ENCODE measurements around the gene GP1BA.

GP1BA gene

DNA sequence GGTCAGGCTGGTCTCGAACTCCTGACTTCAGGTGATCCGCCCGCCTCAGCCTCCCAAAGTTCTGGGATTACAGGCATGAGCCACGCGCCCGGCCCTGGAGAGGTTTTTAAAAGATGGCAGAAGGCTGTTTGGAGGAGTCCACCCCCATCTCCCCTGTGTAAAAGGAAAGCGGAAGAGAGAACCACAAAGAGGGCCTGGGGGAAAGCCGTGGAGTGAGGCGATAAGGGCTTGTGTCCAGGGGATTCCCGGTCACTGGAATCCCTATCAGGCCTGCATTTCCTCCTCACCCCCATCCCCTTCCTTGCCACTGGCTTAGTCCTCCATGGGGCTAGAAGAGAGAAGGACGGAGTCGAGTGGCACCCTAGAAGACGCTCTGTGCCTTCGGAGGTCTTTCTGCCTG lies at the start of gene GP1BA:
Gene GP1BA (plus strand): TSS at position 315 of the 400 bp plus-strand sequence. CDS start 328 bp downstream, outside the sequence.
- DNase-seq: no peak

DNA sequence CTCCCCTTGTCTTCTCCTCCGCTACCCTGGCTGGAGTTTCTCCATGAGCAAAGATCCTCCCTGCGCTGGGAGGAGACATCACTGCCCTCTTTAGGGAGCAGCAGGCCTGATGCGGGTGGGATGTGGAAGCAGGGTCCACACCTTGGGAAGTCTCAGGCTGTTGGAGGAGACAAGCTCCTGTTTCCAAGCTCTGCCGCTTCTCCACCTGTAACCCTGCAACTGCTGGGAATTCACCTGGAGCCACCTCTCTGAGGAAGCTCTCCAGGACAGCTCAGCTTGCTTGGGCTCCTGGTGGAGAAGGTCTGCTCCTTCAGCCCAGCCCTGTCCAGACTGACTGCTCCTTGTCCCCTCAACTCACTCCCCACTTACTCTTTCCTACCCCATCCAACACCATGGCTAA lies 47.6 kb upstream of the GP1BA start:
- no peak for DNase-seq

DNA sequence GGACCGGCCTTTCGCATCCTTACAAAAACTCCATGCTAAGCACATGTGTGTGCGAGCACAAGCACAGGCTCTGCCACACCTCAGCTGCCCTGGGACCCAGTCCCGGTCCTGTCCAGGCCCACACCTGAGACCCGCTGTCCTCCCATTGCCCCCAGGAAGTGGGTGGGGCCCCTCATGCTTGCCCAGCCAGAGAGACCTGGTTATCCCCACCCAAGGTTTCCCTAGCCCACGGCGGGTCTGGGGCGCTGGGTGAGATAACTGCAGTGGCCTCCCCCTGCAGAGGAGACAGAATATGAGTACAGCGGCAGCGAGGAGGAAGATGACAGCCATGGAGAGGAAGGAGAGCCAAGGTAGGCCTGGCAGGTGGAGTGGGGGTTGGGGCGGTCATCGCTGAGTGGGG lies 45.2 kb upstream of the GP1BA start:
- DNase-seq: no peak

DNA sequence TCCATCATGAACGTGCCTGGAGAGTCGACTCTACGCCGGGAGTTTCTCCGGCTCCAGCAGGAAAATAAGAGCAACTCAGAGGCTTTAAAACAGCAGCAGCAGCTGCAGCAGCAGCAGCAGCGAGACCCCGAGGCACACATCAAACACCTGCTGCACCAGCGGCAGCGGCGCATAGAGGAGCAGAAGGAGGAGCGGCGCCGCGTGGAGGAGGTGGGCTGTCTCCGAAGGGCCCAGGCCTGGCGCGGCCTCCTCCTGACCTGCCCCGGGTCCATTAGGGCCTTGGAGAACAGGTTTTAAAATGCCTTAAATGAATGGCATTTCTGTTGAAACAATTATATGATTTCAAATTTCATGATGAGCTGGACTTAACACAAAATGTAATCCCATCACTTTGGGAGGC lies 44.5 kb upstream of the GP1BA start:
- no peak for DNase-seq

DNA sequence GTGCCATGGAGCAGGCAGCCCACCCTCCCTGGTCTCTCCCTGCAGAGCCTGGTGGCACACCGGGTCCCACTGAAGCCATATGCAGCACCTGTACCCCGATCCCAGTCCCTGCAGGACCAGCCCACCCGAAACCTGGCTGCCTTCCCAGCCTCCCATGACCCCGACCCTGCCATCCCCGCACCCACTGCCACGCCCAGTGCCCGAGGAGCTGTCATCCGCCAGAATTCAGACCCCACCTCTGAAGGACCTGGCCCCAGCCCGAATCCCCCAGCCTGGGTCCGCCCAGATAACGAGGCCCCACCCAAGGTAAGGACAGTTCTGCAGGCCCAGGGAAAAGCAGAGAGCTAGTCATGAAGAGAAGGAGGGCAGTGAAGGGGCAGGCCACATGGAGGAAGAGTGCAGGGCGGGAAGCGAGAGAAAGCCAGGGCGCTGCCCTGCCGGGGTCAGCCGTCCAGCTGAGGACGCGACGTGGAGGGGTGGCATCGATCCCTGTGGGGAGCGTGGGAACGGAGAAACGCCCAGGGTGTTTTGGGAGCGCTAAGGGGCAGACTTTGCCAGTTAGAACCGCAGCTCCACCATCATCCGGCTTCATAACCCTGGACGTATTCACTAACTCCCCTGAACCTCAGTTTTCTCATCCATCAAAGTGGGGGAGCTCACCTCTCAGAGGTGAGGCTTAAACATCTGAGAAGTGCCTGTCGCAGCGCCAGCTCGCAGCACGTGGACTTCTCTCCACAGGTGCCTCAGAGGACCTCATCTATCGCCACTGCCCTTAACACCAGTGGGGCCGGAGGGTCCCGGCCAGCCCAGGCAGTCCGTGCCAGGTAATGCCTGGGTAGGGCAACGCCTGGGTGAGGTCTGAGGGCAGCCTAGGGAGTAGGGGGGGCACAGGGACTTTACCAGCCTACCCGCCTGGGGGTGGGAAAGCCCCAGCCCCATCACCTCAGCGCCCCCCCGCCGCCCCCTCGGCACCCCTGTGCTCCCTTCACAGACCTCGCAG lies 40.4 kb upstream of the GP1BA start:
- no peak for DNase-seq

DNA sequence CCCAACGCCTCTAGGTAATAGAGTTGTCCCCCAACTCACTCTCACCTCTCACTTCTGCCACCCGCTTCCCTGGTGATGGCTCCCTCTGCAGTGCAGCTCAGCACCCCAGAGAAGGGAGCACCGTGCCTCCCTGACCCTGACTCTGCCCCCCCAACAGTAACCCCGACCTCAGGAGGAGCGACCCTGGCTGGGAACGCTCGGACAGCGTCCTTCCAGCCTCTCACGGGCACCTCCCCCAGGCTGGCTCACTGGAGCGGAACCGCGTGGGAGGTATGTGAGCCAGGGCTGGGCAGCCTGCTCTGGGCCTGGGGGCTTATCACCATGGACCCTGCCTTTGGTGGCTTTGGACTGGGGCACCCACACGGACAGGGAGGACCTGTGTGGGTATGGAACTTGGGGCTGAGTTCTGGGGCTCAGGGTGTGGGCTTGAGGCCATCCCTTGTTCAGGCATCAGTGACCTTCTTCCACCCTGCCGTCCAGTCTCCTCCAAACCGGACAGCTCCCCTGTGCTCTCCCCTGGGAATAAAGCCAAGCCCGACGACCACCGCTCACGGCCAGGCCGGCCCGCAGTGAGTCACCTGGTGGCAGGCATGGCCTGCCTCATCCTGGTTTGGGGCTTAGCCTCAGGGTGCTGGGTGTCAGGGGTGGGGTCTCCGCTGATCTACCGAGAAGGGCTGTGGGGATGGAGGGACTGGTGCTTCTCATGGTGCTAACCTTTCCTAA lies 39.4 kb upstream of the GP1BA start:
- no peak for DNase-seq

DNA sequence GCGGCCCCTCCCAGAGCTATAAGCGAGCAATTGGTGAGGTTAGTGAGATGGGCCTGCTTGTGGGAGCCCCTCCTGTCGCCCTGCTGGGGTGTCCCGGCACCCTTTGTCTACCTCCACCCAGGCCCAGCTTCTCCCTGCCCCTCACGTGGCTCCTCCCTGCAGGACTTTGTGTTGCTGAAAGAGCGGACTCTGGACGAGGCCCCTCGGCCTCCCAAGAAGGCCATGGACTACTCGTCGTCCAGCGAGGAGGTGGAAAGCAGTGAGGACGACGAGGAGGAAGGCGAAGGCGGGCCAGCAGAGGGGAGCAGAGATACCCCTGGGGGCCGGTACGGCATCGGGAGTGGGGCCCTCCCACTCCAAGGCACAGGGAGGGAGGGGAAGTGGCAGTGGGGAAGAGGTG lies 38.8 kb upstream of the GP1BA start:
- DNase-seq: no peak

DNA sequence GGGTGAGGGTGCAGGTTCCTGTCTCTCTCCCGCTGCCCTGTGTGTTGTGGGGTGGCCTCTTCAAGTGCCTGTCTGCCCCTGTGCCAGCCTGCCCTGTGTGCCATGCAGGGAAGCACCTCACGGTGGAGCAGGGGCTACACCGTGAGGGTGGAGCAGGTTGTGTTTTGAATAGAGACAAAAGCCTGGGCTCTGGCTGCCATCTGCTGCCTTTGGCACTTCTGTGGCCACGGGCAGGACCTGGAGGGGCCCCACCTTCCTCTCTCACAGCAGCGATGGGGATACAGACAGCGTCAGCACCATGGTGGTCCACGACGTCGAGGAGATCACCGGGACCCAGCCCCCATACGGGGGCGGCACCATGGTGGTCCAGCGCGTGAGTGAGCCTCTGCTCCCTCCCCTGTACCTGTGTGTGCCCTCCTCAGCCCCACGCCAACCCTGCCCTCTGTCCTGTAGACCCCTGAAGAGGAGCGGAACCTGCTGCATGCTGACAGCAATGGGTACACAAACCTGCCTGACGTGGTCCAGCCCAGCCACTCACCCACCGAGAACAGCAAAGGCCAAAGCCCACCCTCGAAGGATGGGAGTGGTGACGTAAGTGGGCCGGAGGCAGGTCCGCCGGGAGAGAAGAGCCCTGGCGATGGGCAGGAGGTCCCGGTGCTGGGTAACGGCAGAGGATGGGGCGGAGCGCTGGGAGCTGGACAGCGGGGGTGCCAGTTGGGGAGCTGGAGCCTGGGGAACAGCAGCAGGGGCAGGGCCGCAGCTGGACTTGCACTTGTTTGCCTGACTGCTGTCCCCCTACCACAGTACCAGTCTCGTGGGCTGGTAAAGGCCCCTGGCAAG lies 38.1 kb upstream of the GP1BA start:
- DNase-seq: no peak

DNA sequence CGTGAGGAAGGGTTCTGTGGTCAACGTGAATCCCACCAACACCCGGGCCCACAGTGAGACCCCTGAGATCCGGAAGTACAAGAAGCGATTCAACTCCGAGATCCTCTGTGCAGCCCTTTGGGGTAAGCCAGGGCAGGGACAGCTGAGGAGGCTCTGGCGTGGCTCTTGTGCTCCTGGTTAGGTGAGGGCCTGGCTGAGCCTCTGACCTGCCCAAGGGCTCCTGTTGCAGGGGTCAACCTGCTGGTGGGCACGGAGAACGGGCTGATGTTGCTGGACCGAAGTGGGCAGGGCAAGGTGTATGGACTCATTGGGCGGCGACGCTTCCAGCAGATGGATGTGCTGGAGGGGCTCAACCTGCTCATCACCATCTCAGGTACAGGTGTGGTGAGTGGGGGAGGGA lies 37.0 kb upstream of the GP1BA start:
- no peak for DNase-seq

DNA sequence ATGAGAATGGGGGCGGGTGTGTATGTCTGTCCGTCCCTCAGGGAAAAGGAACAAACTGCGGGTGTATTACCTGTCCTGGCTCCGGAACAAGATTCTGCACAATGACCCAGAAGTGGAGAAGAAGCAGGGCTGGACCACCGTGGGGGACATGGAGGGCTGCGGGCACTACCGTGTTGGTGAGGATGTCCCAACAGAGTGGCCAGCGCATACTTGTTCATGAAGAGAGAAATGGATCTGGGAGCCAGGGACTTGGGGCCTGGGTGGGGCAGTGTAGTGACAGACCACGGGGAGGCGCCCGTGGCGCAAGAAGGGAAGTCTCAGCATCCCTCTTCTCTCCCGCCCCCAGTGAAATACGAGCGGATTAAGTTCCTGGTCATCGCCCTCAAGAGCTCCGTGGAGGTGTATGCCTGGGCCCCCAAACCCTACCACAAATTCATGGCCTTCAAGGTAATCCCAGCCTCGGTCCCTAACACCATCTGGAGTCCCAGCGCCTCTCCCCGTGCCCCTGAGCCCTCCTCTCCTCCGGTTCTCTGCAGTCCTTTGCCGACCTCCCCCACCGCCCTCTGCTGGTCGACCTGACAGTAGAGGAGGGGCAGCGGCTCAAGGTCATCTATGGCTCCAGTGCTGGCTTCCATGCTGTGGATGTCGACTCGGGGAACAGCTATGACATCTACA lies 36.3 kb upstream of the GP1BA start:
- no peak for DNase-seq

DNA sequence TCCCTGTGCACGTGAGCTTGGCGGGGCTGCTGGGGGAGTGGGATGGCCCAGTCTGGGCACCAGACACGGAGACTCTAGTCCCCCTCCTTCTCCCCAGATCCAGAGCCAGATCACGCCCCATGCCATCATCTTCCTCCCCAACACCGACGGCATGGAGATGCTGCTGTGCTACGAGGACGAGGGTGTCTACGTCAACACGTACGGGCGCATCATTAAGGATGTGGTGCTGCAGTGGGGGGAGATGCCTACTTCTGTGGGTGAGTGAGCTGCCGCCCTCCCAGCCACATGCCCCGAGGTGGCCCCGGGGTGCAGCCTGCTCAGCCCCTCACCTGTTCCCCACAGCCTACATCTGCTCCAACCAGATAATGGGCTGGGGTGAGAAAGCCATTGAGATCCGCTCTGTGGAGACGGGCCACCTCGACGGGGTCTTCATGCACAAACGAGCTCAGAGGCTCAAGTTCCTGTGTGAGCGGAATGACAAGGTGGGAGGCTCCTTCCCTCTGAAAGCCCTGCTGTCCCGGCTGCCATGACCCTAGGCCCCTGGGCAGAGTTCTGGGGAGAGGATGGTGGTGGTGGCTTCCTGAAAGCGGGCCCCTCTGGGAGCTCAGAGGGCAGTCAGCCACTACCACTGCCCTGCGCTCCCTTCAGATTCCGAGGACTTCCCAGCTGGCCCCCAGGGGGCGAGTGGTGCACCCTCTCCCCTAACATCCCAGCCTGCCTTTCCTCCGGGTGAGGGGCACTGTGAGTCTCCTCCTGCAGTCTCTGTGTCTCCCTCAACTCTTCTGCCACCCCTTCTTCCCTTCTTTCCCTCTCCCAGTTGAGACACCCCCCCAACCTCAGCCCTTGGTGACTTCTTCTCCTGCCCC lies 35.5 kb upstream of the GP1BA start:
- DNase-seq: no peak

DNA sequence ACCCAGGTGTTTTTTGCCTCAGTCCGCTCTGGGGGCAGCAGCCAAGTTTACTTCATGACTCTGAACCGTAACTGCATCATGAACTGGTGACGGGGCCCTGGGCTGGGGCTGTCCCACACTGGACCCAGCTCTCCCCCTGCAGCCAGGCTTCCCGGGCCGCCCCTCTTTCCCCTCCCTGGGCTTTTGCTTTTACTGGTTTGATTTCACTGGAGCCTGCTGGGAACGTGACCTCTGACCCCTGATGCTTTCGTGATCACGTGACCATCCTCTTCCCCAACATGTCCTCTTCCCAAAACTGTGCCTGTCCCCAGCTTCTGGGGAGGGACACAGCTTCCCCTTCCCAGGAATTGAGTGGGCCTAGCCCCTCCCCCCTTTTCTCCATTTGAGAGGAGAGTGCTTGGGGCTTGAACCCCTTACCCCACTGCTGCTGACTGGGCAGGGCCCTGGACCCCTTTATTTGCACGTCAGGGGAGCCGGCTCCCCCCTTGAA lies 34.8 kb upstream of the GP1BA start:
- no peak for DNase-seq

DNA sequence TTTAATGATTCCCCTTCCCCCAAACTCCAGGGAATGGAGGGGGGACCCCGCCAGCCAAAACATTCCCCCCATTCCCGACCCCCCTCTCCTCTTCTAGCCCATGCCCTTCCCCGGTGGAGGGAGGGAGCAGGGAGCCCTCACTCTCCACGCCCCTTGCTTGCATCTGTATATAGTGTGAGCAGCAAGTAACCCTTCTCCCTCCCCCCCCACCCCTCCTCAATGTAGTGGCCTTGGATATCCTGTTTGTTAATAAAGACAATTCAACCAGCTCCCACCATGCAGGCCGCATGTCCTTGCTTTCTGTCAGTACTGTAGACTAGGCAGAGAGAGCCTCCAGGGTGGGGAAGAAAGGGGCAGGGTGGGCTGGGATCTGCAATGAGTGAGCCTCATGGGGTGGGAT lies 34.3 kb upstream of the GP1BA start:
- DNase-seq: no peak

DNA sequence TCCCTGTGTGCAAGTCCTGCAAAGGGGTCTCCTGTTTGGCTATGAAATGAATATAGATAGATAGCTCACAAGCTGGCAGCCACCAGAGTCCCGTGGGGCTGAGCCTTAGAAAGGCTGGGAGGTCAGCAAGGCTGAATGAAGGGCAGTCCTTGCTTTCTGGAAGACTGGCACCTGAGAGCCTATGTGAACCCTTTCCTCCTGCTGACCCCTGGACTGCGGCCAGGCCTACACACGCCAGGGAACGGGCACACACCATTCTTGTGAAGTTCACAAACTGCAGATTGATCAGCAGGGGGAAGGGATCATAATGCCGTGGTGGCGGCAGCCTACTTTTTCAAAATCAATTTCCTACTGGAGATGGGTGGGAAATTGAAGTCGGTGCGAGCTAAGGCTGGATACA lies 33.7 kb upstream of the GP1BA start:
- no peak for DNase-seq

DNA sequence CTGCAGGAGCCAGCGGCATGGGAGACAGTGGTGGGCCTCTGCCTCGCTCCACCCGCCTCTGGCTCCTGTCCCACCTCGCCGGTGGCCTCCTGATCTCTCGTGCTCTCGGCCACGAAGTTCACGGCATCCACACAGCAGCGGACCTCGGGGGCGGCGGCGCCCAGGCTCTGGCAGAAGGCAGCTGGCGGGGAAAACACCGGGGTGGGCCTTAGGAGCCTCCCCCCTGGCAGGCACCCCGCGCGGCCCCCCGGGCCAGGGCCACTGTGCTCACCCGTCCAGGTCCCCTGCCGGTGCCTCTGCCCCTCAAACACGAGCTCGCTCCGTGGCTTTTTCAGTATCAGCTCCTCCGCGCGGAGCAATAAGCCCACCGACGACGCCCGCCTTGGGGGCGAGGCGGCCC lies 33.1 kb upstream of the GP1BA start:
- no peak for DNase-seq

DNA sequence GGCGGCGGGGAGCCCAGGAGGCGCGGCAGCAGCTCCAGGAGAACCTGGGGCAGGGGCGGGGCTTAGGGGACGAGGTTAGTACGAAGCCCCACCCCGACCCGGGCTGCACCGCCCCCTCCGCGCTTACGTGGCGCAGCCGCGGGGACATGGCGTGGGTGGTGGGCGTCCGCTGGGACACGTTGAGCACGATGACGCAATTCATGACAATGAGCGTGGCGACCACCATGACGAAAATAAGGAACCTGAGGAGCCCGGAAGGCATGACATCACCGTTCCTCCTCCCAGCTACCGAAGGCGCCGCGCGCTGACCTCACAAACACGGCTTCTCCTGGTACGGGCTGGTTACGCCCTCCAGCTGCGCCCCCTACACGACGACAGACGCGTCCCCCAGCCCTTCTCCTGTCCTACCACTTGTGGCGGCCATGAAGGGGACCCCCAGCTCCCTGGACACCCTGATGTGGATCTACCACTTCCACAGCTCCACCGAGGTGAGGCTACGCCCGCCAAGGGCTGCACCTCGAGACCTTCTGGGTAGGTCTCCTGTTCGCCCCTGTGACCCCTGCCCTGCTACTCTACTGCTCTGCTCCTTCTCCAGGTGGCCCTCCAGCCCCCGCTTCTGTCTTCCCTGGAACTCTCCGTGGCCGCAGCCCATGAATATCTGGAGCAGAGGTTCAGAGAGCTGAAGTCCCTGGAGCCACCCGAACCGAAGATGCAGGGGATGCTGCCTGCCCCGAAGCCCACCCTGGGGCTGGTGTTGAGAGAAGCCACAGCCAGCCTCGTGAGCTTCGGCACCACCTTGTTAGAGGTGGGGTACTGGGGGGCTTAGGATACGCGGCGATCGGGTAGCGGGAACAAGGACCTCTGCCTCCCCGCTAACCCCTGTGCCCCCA lies 32.5 kb upstream of the GP1BA start, which contains the start of gene C17orf107:
Gene C17orf107 (plus strand): TSS at position 196 of the 890 bp plus-strand sequence. CDS start 227 bp downstream, at position 423.
- no peak for DNase-seq

DNA sequence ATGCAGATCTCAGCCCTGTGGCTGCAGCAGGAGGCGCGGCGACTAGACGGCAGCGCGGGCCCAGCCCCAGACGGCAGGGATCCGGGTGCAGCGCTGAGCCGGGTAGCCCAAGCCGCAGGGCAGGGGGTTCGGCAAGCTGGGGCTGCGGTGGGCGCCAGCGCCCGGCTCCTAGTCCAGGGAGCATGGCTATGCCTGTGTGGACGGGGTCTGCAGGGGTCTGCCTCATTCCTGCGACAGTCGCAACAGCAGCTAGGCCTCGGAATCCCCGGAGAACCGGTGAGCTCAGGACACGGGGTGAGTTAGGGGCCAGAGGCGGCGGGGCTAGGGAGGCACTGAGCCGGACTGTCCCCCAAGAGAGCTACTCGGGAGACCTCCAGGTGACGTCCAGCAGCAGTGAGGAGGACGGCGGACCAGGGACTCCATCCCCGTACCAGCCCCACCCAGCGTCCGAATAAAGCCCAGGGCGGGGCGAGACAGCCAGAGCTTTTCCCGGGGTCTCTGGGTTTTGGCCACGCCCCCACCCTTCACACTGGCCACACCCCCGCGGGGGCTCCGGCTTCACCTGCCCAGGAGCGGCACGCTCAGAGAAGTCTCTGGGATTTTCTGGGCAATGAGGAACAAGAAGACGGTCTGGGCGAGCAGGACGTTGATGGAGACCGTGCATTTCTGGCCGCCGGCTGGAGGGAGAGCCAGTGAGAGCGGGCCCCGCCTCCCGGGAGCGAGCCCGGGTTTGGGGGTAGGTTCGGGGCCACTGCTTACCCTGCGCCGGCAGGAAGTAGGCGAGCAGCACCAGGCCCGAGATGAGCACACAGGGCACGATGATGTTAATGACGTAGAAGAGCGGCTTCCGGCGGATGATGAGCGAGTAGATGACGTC lies 31.6 kb upstream of the GP1BA start:
- no peak for DNase-seq

DNA sequence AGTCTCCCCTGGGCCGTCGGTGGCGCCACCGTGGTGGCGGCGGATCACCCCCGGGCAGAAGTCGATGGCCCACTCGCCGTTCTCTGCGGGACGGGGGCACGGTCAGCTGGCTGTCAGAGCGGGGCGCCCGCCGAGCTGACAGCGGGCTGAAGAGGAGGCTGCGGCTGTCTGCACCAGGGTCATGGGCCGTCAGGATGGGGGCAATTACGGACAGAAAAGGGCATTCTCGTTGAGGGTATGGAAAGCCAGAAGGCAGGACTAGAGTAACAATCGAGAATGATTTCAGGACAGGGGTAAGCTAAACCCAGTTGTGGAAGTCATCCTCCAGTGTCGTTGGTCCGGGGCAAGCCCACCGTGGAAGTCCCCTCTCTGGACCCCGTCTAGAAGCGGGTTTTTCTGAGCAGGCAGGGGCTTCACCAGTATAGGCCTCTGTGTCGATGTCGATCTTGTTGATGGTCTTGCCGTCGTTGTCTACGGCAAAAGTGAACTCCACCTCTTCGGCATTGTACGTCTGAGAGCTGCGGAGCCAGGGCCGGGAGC lies 30.9 kb upstream of the GP1BA start:
- DNase-seq: no peak

Measured in NCI-H226 (cell line).